K562 (cell line): ENCODE data around the gene MED13L.

ENCODE experiments used
- CEBPB ChIP-seq: fragments of 450-650 bp; IDR thresholded peaks from 2 replicates; pipeline ENCODE4 v1.6.1; 2016; ENCODE audit warnings: missing genetic modification characterization, missing compliant biosample characterization
- EGR1 ChIP-seq: fragments of 450-650 bp; conservative IDR thresholded peaks from 2 replicates; pipeline ENCODE4 v1.6.1; 2017; ENCODE audit warnings: mild to moderate bottlenecking
- RBM15 ChIP-seq: fragments of 200-400 bp; formaldehyde crosslinking; IDR thresholded peaks from 2 replicates; pipeline ENCODE4 v1.6.1; 2018; ENCODE audit warnings: mild to moderate bottlenecking, low read length, moderate library complexity; ENCODE audit not compliant: insufficient read depth
- TF ChIP-seq, protein P1 (sequence below): fragments of 250-450 bp; sonication (Bioruptor Pico); IDR thresholded peaks from 2 replicates; pipeline ENCODE4 v1.5.0; 2021; ENCODE audit warnings: mild to moderate bottlenecking, borderline replicate concordance
- TF ChIP-seq, protein P2 (sequence below): sonication (generic); formaldehyde crosslinking; IDR thresholded peaks from 2 replicates; pipeline ENCODE4 v1.5.0; 2020; ENCODE audit warnings: missing genetic modification reagents
- TF ChIP-seq, protein P3 (sequence below), 3 experiments: IDR thresholded peaks in 2 of 3; conservative IDR thresholded peaks in 1 of 3; 2 replicates each; pipeline ENCODE4 v1.5.1; 2011 to 2012; ENCODE audit warnings: low read length in 3 of 3, mild to moderate bottlenecking in 3 of 3, control low read depth in 2 of 3, improper control_type of control experiment in 1 of 3, inconsistent platforms in 1 of 3, low read depth in 1 of 3, mixed read lengths in 1 of 3, moderate library complexity in 1 of 3; ENCODE audit not compliant: insufficient read depth in 2 of 3

DNA sequence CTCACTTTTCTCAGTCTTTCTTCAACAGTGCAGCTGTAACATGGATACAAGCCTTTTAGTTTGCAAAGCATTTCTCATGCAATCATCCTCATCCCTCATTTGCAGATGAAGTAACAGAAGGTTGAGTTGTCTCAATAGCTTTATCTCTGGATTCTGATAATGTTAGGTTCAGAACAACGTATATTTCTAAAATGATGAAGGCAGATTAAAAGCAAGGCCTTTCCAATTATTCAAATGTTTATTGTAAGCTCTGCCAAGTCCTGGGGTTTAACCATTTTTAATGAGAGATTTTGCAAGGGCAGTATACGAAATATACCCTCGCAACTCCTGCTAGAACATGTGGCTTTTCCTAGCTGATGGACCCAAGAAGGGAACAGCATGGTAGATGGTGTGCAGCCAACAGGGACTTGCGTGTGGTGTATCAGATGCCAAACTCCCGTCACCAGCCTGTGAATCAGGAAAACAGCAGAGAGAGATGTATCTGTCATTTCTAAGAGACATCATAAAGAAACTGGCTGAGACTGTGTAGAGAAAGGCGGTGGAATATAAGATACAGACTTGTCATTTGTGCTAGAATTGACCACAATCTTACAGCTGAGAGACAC, 319.7 kb downstream of the MED13L start:
- TF ChIP-seq CEBPB (tag) (no peak), EGR1 (no peak), RBM15 (no peak)
- TF ChIP-seq, protein P1, sequence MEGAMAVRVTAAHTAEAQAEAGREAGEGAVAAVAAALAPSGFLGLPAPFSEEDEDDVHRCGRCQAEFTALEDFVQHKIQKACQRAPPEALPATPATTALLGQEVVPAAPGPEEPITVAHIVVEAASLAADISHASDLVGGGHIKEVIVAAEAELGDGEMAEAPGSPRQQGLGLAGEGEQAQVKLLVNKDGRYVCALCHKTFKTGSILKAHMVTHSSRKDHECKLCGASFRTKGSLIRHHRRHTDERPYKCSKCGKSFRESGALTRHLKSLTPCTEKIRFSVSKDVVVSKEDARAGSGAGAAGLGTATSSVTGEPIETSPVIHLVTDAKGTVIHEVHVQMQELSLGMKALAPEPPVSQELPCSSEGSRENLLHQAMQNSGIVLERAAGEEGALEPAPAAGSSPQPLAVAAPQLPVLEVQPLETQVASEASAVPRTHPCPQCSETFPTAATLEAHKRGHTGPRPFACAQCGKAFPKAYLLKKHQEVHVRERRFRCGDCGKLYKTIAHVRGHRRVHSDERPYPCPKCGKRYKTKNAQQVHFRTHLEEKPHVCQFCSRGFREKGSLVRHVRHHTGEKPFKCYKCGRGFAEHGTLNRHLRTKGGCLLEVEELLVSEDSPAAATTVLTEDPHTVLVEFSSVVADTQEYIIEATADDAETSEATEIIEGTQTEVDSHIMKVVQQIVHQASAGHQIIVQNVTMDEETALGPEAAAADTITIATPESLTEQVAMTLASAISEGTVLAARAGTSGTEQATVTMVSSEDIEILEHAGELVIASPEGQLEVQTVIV (CRISPR knock-in tag), result no peak
- TF ChIP-seq, protein P2, sequence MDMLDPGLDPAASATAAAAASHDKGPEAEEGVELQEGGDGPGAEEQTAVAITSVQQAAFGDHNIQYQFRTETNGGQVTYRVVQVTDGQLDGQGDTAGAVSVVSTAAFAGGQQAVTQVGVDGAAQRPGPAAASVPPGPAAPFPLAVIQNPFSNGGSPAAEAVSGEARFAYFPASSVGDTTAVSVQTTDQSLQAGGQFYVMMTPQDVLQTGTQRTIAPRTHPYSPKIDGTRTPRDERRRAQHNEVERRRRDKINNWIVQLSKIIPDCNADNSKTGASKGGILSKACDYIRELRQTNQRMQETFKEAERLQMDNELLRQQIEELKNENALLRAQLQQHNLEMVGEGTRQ (CRISPR knock-in tag), result no peak
- TF ChIP-seq, protein P3, sequence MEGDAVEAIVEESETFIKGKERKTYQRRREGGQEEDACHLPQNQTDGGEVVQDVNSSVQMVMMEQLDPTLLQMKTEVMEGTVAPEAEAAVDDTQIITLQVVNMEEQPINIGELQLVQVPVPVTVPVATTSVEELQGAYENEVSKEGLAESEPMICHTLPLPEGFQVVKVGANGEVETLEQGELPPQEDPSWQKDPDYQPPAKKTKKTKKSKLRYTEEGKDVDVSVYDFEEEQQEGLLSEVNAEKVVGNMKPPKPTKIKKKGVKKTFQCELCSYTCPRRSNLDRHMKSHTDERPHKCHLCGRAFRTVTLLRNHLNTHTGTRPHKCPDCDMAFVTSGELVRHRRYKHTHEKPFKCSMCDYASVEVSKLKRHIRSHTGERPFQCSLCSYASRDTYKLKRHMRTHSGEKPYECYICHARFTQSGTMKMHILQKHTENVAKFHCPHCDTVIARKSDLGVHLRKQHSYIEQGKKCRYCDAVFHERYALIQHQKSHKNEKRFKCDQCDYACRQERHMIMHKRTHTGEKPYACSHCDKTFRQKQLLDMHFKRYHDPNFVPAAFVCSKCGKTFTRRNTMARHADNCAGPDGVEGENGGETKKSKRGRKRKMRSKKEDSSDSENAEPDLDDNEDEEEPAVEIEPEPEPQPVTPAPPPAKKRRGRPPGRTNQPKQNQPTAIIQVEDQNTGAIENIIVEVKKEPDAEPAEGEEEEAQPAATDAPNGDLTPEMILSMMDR (IDR thresholded peaks at IDR 0.05 in 2 of 3, conservative IDR thresholded peaks at IDR 0.05 in 1 of 3; ENCODE audit: insufficient read depth in 2 of 3, low read depth in 1 of 3, low read length in 3 of 3), result no peak
